HUES6 (cell line): ENCODE results near the gene FAM117B.
A peak's percentile ranks its signal among the peaks of the same experiment; 100 is the strongest.
"Not testable (repeated sequence)": the region's sequence is repeated elsewhere in the genome, so short reads cannot be mapped to it uniquely, and the experiment has no call there.

Source experiments
- H3K27ac ChIP-seq: 2 replicates; pipeline ENCODE4 v1.7.0; 2013; ENCODE audit warnings: low read depth, mild to moderate bottlenecking, low read length, inconsistent platforms
- H3K27me3 ChIP-seq: 2 replicates; pipeline ENCODE4 v1.6.1; 2013; ENCODE audit warnings: low read length; ENCODE audit not compliant: control insufficient read depth, insufficient read depth
- H3K36me3 ChIP-seq: 2 replicates; pipeline ENCODE4 v1.6.1; 2013; ENCODE audit warnings: low read length; ENCODE audit not compliant: control insufficient read depth, insufficient read depth
- H3K4me1 ChIP-seq: 2 replicates; pipeline ENCODE4 v1.6.1; 2013; ENCODE audit warnings: low read length; ENCODE audit not compliant: control insufficient read depth, insufficient read depth
- H3K4me3 ChIP-seq: 2 replicates; pipeline ENCODE4 v1.5.1; 2013; ENCODE audit warnings: low read depth, low read length
- H3K9ac ChIP-seq: one replicate; pipeline ENCODE4 v1.6.1; 2013; ENCODE audit warnings: mild to moderate bottlenecking, low read length
- H3K9me3 ChIP-seq: 2 replicates; pipeline ENCODE4 v1.6.1; 2013; ENCODE audit warnings: low read depth, low read length; ENCODE audit not compliant: control insufficient read depth, insufficient read depth

FAM117B gene

DNA sequence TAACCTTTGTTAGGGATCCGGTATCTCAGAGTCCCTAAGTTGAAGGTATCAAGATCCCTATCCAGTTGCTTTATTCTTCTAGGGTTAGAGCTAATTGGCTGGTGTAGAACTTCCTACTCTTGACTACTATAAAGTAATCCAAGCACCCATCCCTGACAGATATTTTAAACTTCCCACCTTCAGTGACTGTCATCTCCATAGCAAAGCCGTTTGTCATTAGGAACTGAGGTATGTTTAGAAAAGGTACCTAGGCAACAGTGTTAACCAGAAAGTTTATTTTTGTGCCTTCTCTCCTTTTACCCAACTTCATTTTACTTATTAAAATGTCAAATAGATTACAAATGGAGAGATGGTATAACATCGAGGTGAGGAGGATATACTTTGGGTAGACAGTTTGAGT, 4.5 kb downstream of the FAM117B start:
- no peaks in the 10 kb centered on the region for H3K27me3 ChIP-seq
- H3K4me3 ChIP-seq = no peak overlapping the region
- no peak overlapping the region for H3K27ac ChIP-seq
- no peaks in the 10 kb centered on the region; the same call in 1 of the 2 replicates for H3K36me3 ChIP-seq
- peaks cover 12% of the 10 kb centered on the region for H3K4me1 ChIP-seq
- H3K9ac ChIP-seq = no peak overlapping the region
- no peaks in the 10 kb centered on the region for H3K9me3 ChIP-seq

DNA sequence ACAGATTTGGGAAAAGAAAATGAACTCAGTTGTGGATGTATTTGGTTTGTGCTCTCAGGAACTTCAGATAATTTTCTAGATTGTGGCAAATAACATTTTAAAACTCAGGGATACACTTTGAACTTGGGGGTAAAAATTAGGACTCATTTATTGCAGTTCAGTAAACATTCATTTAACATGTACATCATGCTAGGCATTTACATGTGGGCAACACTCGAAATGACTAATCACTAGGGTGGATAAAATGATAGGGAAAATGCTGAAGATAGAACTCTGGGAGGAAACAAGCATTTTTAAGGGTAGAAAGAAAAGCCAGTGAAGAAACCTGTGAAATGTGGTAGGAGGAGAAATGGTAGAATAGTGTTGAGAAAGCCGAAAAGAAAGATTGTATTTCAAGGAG, 7.8 kb downstream of the FAM117B start:
- Histone ChIP-seq H3K27me3 (no peaks in the 10 kb centered on the region), H3K36me3 (no peaks in the 10 kb centered on the region; the same call in 1 of the 2 replicates), H3K27ac (0 out of 2 replicates have a peak overlapping the region, but pooled peaks have one; percentile 41), H3K4me3 (no peak overlapping the region), H3K4me1 (peaks cover 10% of the 10 kb centered on the region), H3K9me3 (no peaks in the 10 kb centered on the region), H3K9ac (no peak overlapping the region)

DNA sequence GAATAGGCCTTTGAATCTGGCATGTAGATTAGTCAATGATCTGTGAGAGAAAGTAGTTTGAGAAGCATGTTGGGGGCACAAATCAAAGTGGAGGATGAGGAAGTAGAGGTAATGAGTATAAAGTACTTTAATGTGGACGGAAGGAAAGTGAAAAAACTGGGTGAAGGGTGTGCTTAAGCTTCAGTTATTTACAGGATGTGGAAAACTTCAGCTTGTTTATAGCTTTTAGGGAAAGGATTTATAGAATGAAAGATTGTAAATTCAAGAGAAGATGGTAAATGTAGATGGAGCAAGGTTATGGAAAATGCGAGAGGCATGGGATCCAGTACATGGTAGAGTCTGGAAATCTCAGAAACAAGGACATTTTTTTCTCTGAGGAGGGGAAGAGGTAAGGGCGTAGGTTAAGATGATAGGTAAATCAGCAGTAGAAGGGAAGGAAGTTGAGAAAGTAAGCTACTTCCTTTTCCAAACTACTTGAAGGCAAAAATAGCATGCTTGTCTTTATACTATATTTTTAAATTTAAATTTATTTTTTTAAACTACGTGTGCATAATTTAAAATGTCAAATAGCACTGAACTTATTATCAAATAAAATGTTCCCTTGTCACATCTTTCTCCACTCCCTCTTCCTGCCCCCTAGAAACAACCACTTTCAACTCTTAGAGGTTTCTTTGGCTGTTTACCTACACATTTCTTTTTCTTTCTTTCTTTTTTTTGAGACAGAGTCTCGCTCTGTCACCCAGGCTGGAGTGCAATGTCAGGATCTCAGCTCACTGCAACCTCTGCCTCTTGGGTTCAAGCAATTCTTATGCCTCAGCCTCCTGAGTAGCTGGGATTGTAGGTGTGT, 8.5 kb downstream of the FAM117B start:
- Histone ChIP-seq H3K36me3 (no peaks in the 10 kb centered on the region; the same call in 1 of the 2 replicates), H3K4me1 (peaks cover 10% of the 10 kb centered on the region), H3K27me3 (no peaks in the 10 kb centered on the region), H3K27ac (0 out of 2 replicates have a peak overlapping the region, but pooled peaks have one; percentile 41), H3K4me3 (no peak overlapping the region), H3K9ac (no peak overlapping the region), H3K9me3 (no peaks in the 10 kb centered on the region)

DNA sequence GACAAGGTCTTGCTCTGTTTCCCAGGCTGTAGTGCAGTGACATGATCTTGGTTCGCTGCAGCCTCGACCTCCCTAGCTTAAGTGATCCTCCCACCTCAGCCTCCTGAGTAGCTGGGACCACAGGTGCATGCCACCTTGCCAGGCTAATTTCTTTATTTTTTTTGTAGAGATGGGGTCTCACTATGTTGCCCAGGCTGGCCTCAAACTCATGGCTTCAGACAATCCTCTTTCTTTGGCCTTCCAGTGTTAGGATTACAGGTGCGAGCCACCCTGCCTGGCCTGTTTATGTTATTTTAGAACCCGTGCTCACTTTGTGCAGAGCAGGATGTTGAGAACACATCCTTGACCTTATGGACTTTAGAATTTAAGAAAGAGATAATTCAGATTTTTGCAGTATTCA, 17.4 kb downstream of the FAM117B start:
- no peaks in the 10 kb centered on the region for H3K36me3 ChIP-seq
- H3K27me3 ChIP-seq = no peaks in the 10 kb centered on the region
- no peak overlapping the region for H3K9ac ChIP-seq
- no peak overlapping the region for H3K4me3 ChIP-seq
- H3K27ac ChIP-seq = no peak overlapping the region
- H3K9me3 ChIP-seq = no peaks in the 10 kb centered on the region
- H3K4me1 ChIP-seq = no peaks in the 10 kb centered on the region

DNA sequence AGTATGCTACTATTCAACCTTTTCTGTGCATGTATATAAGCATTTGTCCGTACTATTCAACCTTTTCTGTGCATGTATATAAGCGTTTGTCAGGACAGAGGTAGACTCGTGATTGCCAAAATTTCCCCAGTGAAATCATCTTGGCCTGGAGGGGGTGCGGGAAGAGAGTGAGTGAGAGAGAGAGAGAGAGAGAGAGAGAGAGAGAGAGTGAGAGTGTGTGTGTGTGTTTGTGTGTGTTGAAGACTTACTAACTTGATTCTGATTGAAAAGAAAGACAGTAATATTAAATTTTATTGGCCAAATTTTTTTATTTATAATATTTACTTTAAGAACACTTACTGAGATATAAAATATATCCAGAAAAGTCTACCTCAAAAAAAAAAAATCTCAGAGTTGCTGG, 19.1 kb downstream of the FAM117B start:
- H3K36me3 ChIP-seq = no peaks in the 10 kb centered on the region
- H3K4me3 ChIP-seq = no peak overlapping the region
- H3K9ac ChIP-seq = no peak overlapping the region
- H3K27ac ChIP-seq = no peak overlapping the region
- no peaks in the 10 kb centered on the region for H3K4me1 ChIP-seq
- H3K27me3 ChIP-seq = no peaks in the 10 kb centered on the region
- H3K9me3 ChIP-seq = no peaks in the 10 kb centered on the region

- H3K4me1 ChIP-seq = no peaks in the 10 kb centered on the region
- H3K27ac ChIP-seq = no peak overlapping the region
- H3K36me3 ChIP-seq = no peaks in the 10 kb centered on the region
- no peaks in the 10 kb centered on the region for H3K27me3 ChIP-seq
- no peak overlapping the region for H3K4me3 ChIP-seq
- H3K9me3 ChIP-seq = no peaks in the 10 kb centered on the region
- H3K9ac ChIP-seq = no peak overlapping the region
These were observed 23.1 kb downstream of the FAM117B start for GRCh38 chr2:202657876-202658275.

DNA sequence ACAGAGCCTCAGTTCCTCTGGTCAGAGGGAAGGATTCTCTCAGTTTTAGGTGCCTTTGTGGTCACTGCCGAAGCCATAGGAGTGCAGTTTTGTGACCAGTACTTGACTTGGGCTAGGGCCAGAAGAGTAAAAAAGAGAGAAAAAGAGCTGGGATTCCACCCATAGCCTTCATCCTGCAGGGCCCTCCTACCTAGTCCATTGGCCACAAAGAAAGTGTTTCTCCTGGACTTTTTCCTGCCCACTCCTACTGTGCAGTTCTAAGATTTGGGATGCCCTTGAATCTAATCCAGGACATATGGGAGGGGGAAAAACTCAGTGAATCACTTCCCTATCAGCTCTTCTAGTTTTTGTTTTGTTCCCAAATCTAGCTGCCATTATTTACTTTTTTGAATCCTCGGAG, 26.0 kb downstream of the FAM117B start:
- Histone ChIP-seq H3K27ac (no peak overlapping the region), H3K9me3 (no peaks in the 10 kb centered on the region), H3K4me3 (no peak overlapping the region), H3K9ac (no peak overlapping the region), H3K4me1 (no peaks in the 10 kb centered on the region), H3K27me3 (no peaks in the 10 kb centered on the region), H3K36me3 (no peaks in the 10 kb centered on the region)

GRCh38 chr2:202669841-202670240, 35.1 kb downstream of the FAM117B start:
- Histone ChIP-seq H3K4me3 (no peak overlapping the region), H3K4me1 (no peaks in the 10 kb centered on the region), H3K36me3 (no peaks in the 10 kb centered on the region), H3K9ac (no peak overlapping the region), H3K27me3 (no peaks in the 10 kb centered on the region), H3K27ac (no peak overlapping the region), H3K9me3 (no peaks in the 10 kb centered on the region)

DNA sequence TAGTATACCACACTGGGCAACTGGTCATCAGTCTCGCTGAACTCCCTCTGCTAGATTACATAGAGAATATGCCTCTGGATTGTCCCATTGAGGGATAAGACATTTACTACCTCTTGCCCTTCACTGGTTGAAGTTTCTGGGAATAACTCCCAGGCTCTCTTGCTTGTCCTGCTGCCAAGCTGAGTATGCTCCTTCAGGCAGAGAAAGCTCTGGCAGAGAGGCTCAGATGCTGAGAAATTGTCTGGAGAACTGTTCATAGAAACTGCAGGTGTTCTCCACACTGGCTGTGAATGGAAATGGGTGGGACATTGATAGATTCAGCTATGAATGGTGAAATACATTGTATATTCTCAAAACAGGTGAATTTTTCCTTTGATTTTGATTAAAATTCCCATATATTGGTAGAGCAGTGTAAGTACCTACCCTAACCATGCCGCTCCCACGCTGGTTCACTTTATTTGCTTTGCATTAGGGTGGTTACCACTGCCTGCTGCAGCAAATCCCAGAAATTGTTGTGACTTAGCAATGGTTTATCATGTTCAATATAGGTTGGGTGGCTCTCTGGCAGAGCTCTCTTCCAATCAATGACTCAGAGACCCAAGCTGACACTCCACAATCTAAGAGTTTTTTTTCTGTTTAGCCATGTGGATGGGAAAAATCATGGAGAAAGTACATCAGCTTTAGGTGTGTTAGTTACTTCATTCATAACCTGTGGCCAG, 36.7 kb downstream of the FAM117B start:
- H3K9ac ChIP-seq = no peak overlapping the region
- H3K36me3 ChIP-seq = no peaks in the 10 kb centered on the region
- H3K4me1 ChIP-seq = no peaks in the 10 kb centered on the region
- H3K27ac ChIP-seq = no peak overlapping the region
- no peak overlapping the region for H3K4me3 ChIP-seq
- H3K9me3 ChIP-seq = no peaks in the 10 kb centered on the region
- no peaks in the 10 kb centered on the region for H3K27me3 ChIP-seq

- H3K27me3 ChIP-seq, H3K27ac ChIP-seq, H3K9ac ChIP-seq, H3K9me3 ChIP-seq, H3K4me3 ChIP-seq, H3K4me1 ChIP-seq, H3K36me3 ChIP-seq: not testable (repeated sequence)
These were observed 40.3 kb downstream of the FAM117B start for GRCh38 chr2:202675097-202675496.

- Histone ChIP-seq H3K4me1 (peaks cover 11% of the 10 kb centered on the region), H3K9ac (no peak overlapping the region), H3K9me3 (peaks cover 3% of the 10 kb centered on the region; the same call in 1 of the 2 replicates), H3K27me3 (no peaks in the 10 kb centered on the region), H3K27ac (no peak overlapping the region), H3K4me3 (no peak overlapping the region), H3K36me3 (no peaks in the 10 kb centered on the region)
These were observed 45.2 kb downstream of the FAM117B start for GRCh38 chr2:202679980-202680379.
